ENCODE data around the gene CEP43.

CEP43 gene

DNA sequence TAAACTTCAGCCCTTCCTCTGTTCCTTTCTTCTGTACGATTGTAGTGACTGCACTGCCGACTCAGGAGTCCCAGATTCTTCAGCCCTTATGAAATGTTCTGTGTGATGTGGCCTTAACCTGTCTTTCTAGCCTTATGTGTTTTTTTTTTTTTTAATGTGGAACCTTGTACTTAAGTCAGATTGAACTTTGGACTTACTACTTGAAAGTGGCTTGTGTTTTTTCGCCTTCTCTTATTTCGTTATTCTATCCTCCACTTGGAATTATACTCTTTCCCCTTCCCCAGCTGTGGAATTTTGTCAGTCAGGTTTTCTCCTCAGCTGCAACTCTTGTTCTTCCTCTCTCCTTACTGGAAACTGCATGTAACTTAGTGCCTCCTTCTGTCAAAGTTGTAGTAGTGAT lies 8.8 kb downstream of the CEP43 start:
- no peak for DNase-seq (ENCODE audit: low read depth, low spot score)

DNA sequence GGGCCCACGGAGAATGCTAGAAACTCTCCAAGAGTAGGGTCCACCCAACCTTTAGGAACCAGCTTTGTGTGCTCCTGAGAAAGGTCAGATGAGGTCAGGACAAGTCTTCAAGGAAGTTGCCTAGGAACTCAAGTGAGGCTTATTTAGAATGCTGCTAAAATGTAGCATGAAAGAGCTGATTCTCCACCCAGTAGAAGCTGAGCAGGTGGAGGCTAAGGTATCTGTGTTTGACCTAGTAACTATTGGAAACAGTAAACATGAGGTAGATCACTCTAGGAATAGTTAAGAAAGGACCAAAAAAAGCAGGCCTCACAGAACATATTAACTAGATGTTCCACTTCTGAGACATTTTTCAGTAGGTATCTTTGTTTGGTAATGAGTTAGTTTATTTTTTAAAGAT lies 13.9 kb downstream of the CEP43 start:
- no peak for DNase-seq (ENCODE audit: low read depth, low spot score)

DNA sequence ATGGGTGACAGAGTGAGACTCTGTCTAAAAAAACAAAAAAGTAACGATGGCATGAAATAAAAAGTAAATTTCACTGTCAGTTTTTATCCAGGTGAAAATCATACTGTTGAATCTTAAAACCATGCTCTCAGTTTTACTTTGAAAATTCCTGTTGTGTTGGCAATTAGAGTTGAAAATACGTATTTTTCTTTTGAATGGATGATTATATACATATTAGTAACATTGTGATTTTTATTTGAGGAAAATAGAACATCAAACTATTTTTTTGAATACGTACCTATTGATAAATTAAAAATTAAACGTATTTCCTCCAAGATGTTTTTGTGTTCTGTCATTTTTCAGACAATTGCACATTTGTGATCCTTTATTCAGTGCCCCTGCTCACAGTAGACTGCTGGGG lies 14.7 kb downstream of the CEP43 start:
- no peak for DNase-seq (ENCODE audit: low read depth, low spot score)

DNA sequence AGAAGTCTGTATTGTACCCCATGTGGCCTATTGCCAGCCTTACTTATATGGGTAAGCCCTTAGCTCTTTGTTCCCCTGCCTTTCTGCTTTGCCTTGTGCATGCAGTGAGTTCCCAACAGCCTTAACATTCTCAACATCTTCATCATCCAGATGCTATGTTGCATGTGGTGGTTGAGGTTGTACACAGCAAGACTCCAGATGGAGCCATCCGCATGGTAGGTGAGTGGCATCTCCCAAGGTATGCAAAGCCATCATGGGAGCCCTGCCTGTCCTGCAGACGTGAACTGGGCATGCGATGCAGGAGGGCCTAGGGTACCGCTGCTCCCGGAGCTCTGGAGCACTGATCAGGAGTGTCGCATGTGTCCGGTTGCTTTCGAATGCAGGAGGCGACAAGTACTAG lies 16.1 kb downstream of the CEP43 start:
- DNase-seq (ENCODE audit: low read depth, low spot score): no peak

DNA sequence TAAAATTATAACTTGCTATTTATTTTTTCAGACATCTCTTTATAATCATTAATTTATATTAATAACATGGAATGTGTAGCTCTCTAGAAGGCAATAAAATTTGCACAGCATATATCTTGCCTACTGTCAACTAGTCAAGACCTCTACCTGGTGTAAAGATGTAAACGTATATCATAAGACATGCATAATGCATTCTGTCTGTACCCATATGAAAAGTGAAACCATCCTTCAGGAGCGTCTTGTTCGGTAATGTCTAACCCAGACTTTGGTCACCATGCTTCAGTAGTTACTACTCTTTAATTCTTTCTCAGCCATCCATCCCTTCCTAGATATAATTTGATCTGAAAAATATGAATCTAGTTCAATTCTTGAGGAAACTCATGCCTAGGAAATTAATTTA lies 21.0 kb downstream of the CEP43 start:
- no peak for DNase-seq (ENCODE audit: low read depth, low spot score)

DNA sequence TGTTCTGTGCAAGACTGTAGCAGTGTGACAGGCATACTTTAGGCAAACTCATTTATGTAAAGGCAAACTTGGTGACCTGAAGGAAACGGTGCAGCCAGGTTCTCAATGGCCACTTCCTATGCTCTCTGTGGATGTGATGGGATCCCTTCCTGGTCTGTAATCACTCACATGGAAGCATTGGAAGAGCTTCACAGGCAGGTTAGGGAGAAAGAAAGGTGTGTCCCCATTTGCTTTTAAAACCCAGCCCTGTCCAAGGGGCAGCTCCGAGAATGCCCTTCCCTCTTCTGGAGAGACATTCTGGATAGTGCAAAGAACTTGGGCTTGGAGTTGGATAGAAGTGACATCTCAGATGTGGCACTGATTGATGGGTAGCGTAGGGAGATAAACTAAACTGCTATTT lies 28.1 kb downstream of the CEP43 start:
- no peak for DNase-seq (ENCODE audit: low read depth, low spot score)

DNA sequence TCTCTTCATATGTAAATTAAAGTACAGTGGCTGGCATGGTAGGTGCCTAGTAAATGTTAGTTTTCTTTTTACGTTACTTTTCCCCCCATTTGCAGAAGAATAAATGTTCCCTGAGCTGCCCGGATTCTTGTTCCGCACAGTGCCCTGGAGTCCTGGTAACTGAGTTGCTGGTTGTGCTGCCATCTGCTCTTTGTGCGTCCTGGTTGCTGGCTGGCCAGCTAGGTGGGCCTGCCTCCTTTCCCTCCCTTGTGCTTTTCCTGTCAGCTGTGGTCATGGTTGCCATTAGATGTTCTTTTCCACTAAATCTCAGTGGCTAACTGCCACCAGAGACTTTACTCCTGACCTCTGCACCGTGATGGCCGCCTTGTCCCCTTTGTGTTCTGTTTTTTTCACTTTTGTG lies 28.6 kb downstream of the CEP43 start:
- no peak for DNase-seq (ENCODE audit: low read depth, low spot score)

DNA sequence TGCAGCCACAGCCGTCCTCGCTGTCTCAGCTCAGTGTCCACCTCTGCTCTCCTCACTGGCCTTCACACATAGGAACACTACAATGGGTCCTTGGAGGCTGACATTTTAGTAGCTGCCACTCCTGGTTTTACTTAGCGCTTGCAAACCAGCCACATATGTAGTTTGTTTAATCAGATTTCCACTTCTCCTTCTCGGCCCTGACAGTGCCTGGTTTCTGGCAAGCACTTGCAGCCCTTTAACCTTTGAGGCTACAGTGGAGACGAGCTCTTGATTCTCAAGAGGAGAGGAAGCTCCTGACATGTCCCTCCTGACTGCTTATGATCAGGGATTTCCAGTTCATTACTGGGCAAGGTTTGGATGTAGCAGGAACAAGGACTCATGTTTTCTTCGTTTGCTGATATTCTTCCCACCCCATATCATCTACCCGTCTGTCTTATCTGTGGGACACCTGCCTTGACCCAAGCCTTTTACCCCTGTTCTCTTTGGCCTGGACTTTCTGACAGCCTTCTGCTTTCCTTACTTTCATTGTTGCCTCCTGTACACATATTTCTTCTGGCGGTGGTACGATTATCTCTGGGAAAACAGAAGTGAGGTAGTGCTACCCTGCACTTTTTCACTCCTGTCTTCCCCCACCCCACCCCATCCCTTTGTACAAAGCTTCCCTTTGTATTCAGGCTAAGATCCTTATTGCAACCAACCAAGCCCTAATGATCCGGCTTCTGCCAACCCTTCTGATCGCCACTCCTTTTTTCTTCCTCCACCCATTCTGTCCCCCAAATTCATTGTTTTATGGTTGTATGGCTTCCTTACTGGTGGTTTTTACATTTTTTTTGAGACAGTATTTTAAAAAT lies 31.2 kb downstream of the CEP43 start:
- no peak for DNase-seq (ENCODE audit: low read depth, low spot score)

DNA sequence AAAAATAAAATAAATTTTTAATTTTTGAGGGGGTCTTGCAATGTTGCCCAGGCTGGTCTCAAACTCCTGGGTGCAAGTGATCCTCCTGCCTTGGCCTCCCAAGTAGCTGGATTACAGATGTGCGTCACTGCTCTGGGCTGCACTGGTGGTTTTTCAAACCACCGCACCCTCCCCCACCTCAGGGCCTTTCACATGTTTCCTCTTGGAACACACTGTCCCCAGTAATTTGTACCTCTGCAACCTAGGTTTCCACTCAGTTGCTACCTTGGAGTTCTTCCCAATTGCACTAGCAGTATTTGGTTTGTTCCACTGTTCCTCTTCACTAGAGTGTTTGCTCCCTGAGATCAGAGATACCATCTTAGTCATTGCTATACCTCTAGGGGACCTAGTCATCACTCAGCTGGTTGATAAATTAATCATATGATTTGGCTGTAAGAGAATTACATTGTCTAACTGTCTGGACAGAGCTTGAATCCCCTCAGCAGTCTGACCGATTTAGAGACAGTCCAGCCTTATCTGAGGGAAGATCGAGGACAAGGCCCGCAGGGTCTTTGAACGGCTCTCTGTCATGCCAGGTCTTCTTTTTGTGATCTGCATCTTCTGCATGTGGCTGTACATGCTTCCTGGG lies 32.0 kb downstream of the CEP43 start:
- DNase-seq (ENCODE audit: low read depth, low spot score): no peak

DNA sequence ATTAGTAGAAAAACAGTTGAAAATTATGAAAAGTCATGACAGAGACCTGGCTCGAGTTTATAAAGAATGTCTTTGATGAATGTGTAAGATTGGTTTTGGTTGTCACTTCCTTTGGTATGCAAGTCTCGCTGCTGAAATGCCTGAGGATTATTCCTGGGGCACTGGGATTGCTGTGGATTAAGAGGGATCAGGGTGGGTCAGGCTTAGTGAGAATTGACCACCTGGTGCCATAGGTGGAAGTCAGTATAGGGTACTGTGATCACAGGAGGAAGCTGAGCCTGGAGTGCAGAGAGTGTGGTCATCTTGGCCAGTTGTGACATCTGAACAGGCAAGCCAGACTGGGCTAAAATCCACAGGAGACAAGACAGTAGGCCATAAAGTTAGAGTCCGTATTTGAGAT lies 34.9 kb downstream of the CEP43 start:
- no peak for DNase-seq (ENCODE audit: low read depth, low spot score)

DNA sequence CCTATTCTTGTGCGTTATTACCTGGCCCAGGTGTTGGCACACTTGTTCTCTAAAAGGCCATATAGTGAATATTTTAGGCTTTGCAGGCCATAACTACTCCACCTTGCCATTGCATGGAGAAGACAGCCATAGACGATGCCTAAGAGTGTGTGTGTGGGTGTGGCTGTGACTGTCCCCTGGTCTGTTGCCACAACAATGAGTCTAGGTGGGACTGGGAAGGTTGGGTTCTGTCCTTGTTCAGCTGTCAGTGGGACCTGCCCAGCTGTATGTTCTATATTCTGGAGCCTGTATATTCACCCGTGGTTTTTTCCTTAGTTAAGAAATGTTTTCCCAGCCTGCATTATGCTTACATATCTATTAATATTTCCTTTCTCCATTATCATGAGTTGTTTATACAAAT lies 38.6 kb downstream of the CEP43 start:
- no peak for DNase-seq (ENCODE audit: low read depth, low spot score)

DNA sequence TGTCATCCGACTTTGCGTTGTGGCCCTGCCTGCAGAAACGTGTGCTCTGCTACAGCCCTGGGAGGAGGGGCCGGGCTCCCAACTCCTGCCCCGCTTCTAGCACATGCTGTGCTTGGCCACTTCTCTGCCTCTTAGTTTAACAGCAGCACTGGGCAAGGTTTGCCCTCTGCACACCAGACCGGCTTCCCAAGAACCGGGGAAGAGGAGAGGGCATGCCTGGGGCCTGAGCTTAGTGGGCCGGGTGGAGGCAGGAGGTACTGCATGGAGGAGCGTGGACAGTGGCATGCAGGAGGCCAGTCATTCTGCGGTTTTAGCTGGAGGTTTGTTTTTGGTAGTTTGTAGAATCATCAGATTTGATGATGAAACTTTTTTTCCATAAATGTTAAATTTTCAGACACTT lies 45.5 kb downstream of the CEP43 start:
- no peak for DNase-seq (ENCODE audit: low read depth, low spot score)

DNA sequence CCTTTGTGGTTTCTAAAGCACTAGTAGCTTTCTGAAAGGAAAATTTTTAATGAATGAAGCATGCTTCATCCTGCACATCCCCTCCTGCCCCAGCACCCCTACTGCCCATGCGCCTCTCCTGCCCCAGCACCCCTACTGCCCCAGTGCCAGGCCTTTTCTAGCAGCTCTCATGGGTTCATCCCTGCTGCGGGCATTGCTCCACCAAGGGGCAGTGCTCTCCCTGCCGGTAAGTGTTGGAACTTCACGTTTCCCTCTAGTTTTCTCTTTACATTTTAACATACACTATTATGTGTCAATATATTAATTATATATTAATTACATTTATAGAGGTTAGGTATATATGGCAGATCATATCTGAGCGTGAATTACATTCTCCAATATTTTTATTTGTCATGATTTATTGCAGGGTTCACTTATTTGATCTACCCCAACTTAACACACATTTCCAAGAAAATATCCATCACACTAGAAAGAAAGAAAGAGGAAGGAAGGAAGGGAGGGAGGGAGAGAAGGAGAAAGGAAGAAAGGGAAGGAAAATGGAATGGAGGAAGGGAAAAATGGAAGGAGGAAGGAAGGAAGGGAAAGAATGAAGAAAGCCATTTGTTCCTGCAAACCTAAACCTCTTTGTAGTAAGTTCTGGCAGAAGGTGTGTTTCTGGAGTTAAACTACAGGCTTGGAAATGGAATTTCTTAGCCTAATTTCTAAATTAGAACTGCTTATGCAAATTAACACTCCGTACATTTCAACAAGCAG lies 46.8 kb downstream of the CEP43 start:
- no peak for DNase-seq (ENCODE audit: low read depth, low spot score)

DNA sequence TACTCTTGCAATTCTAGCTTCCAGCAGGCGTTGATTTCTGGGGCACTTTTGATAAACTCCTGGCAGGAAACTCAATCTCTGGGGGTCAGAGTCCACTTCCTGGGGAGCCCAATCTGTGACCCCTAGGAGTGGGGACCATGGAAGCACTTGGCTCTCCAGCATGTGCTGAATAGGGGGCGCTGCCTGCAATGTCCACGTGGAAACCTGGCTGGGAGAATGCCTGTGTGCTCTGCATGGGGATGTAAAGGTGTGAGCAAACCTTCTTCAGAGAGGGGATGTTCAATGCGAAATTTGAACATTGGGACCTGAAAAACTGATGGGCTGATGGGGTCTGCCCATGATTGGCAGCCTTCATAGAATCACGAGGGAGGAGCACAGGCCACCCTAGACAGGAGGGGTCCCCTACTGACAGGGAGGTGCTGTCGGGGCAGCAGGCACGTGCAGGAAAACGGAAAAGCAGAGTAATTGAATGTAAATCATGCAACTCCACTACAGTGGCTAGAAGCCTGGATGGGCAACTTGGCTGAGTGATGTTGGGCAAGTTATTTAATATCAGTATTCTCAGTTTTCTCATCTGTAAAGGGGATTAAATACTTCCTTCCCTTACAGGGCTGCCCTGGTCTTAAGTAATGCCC lies 47.8 kb downstream of the CEP43 start:
- no peak for DNase-seq (ENCODE audit: low read depth, low spot score)

DNA sequence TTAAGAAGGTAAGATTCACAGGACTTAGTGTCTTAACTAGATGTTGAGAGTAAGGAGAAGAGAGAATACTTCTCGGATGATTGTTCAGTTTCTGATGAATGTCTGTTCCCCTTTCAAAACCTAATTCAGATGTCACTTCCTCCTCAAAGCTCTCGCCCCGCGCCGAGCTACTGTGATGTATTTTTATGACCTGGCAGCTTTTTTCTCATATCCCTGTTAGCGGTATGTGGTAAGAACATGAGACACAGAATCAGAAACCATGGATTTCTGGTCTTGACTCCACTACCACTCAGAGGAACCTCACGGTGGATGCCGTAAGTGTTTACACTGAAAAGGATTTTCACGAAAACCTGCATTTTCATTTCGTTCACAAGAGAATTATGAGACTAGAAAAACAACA lies 48.4 kb downstream of the CEP43 start:
- DNase-seq (ENCODE audit: low read depth, low spot score): no peak
